ENCODE measurements around the gene MTX2. TPM values are rescaled to one million over a fixed set of nuclear protein-coding genes. Genes with fewer than 3 reads are reported as not detected.

The MTX2 gene
- total and polyA plus RNA-seq, 5 donors from 2014 or later = 7.1 to 23.2 (median 21.8) TPM

DNA sequence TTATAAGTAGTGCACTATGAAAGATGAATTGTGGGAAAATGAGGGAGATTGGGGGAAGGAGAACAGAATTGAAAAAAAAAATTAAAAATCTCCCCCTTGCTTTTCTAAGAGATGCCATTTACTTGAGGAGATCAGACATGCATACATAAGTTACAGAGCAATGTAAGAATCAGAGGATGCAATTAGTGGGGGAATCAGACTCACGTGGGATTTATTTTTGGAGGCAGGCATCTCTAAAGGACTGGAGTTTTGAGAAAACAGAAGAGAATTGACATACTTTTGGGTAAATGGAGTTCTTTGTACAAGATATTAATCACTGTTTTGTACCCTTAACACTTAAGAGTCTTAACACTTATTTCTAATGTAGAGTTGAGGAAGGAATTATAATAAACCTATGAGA is 52.7 kb downstream of the MTX2 start:
- DNase-seq (no peak), ATAC-seq (ENCODE audit: low read depth in 2 of 2) (no peak)
- Mint-ChIP-seq H3K9me3 (peaks cover 0 to 2% (median 0%) of the 10 kb centered on the region in 7 donors), H3K4me1 (peaks cover 4 to 23% (median 6%) of the 10 kb centered on the region in 4 donors), H3K4me3 (no peak overlapping the region), H3K27ac (no peak overlapping the region), H3K27me3 (no peaks in the 10 kb centered on the region), H3K36me3 (peaks cover 12% of the 10 kb centered on the region)
- Histone ChIP-seq H3K4me3 (ENCODE audit: low read depth, low read length) (no peak overlapping the region), H3K4me1 (ENCODE audit: control insufficient read depth, insufficient read depth, low read length, poor library complexity, severe bottlenecking) (no peaks in the 10 kb centered on the region), H3K9me3 (ENCODE audit: control insufficient read depth in 2 of 2, low read length in 2 of 2) (no peaks in the 10 kb centered on the region), H3K36me3 (ENCODE audit: control insufficient read depth, insufficient read depth, low read length) (no peaks in the 10 kb centered on the region), H3K27ac (ENCODE audit: insufficient read depth, low read length, poor library complexity, severe bottlenecking) (no peak overlapping the region), H3K27me3 (ENCODE audit: control insufficient read depth, insufficient read depth, low read length) (no peaks in the 10 kb centered on the region)

- H3K4me1 Mint-ChIP-seq = peaks cover 0 to 11% (median 4%) of the 10 kb centered on the region in 4 donors
- no peak for DNase-seq
- Histone ChIP-seq H3K4me1 (ENCODE audit: control insufficient read depth, insufficient read depth, low read length, poor library complexity, severe bottlenecking) (no peaks in the 10 kb centered on the region), H3K27me3 (ENCODE audit: control insufficient read depth, insufficient read depth, low read length) (no peaks in the 10 kb centered on the region), H3K27ac (ENCODE audit: insufficient read depth, low read length, poor library complexity, severe bottlenecking) (no peak overlapping the region), H3K4me3 (ENCODE audit: low read depth, low read length) (no peak overlapping the region), H3K9me3 (ENCODE audit: control insufficient read depth in 2 of 2, low read length in 2 of 2) (no peaks in the 10 kb centered on the region), H3K36me3 (ENCODE audit: control insufficient read depth, insufficient read depth, low read length) (peaks cover 10% of the 10 kb centered on the region)
- peaks cover 8% of the 10 kb centered on the region for H3K36me3 Mint-ChIP-seq
- H3K9me3 Mint-ChIP-seq = no peaks in the 10 kb centered on the region
- no peaks in the 10 kb centered on the region for H3K27me3 Mint-ChIP-seq
- ATAC-seq (ENCODE audit: low read depth in 2 of 2) = no peak
- no peak overlapping the region for H3K27ac Mint-ChIP-seq
- H3K4me3 Mint-ChIP-seq = no peak overlapping the region
Observed at GRCh38 chr2:176324862-176325261, 55.6 kb downstream of the MTX2 start.

GRCh38 chr2:176325732-176326131 is 56.5 kb downstream of the MTX2 start:
- H3K9me3 Mint-ChIP-seq = no peaks in the 10 kb centered on the region
- Histone ChIP-seq H3K4me1 (ENCODE audit: control insufficient read depth, insufficient read depth, low read length, poor library complexity, severe bottlenecking) (no peaks in the 10 kb centered on the region), H3K27me3 (ENCODE audit: control insufficient read depth, insufficient read depth, low read length) (no peaks in the 10 kb centered on the region), H3K9me3 (ENCODE audit: control insufficient read depth in 2 of 2, low read length in 2 of 2) (no peaks in the 10 kb centered on the region), H3K4me3 (ENCODE audit: low read depth, low read length) (no peak overlapping the region), H3K27ac (ENCODE audit: insufficient read depth, low read length, poor library complexity, severe bottlenecking) (no peak overlapping the region), H3K36me3 (ENCODE audit: control insufficient read depth, insufficient read depth, low read length) (peaks cover 10% of the 10 kb centered on the region)
- DNase-seq = no peak
- H3K4me1 Mint-ChIP-seq = peaks cover 0 to 11% (median 4%) of the 10 kb centered on the region in 4 donors
- H3K27ac Mint-ChIP-seq = no peak overlapping the region
- H3K4me3 Mint-ChIP-seq = no peak overlapping the region
- H3K36me3 Mint-ChIP-seq = peaks cover 7% of the 10 kb centered on the region
- H3K27me3 Mint-ChIP-seq = no peaks in the 10 kb centered on the region
- no peak for ATAC-seq (ENCODE audit: low read depth in 2 of 2)

- DNase-seq = no peak
- Mint-ChIP-seq H3K27me3 (no peaks in the 10 kb centered on the region), H3K9me3 (no peaks in the 10 kb centered on the region), H3K4me1 (peaks cover 0 to 21% (median 1%) of the 10 kb centered on the region in 4 donors), H3K36me3 (peaks cover 16% of the 10 kb centered on the region), H3K4me3 (no peak overlapping the region), H3K27ac (no peak overlapping the region)
- Histone ChIP-seq H3K4me3 (ENCODE audit: low read depth, low read length) (no peak overlapping the region), H3K27ac (ENCODE audit: insufficient read depth, low read length, poor library complexity, severe bottlenecking) (no peak overlapping the region), H3K4me1 (ENCODE audit: control insufficient read depth, insufficient read depth, low read length, poor library complexity, severe bottlenecking) (no peaks in the 10 kb centered on the region), H3K27me3 (ENCODE audit: control insufficient read depth, insufficient read depth, low read length) (no peaks in the 10 kb centered on the region), H3K36me3 (ENCODE audit: control insufficient read depth, insufficient read depth, low read length) (peaks cover 10% of the 10 kb centered on the region), H3K9me3 (ENCODE audit: control insufficient read depth in 2 of 2, low read length in 2 of 2) (no peaks in the 10 kb centered on the region)
- ATAC-seq (ENCODE audit: low read depth in 2 of 2) = no peak
Observed at GRCh38 chr2:176328149-176328548, 58.9 kb downstream of the MTX2 start.

DNA sequence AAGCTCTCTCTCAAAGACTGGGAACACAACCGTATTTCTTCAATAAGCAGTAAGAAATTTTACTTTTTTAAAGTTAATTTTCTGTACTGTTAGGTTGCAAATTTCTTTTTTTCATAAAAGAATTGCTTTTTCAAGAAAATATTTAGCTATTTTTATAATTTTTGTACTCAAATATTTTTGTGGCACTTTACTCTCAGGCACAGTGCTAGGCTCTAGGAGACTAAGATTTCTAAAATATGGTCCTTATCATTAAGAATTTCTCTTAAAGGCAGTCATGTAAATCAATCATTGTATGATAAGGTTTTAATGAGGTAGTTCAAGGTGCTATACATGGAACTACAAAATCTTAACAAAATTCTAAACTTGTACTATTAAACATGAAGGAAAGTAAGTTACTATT is 61.4 kb downstream of the MTX2 start:
- no peak for DNase-seq
- H3K4me1 Mint-ChIP-seq = peaks cover 0 to 12% (median 1%) of the 10 kb centered on the region in 4 donors
- H3K36me3 Mint-ChIP-seq = peaks cover 16% of the 10 kb centered on the region
- no peaks in the 10 kb centered on the region for H3K4me1 ChIP-seq (ENCODE audit: control insufficient read depth, insufficient read depth, low read length, poor library complexity, severe bottlenecking)
- no peak overlapping the region for H3K27ac ChIP-seq (ENCODE audit: insufficient read depth, low read length, poor library complexity, severe bottlenecking)
- no peak overlapping the region for H3K4me3 Mint-ChIP-seq
- H3K27me3 ChIP-seq (ENCODE audit: control insufficient read depth, insufficient read depth, low read length) = no peaks in the 10 kb centered on the region
- no peak overlapping the region for H3K4me3 ChIP-seq (ENCODE audit: low read depth, low read length)
- H3K9me3 Mint-ChIP-seq = no peaks in the 10 kb centered on the region
- H3K27me3 Mint-ChIP-seq = no peaks in the 10 kb centered on the region
- H3K9me3 ChIP-seq (ENCODE audit: control insufficient read depth in 2 of 2, low read length in 2 of 2) = no peaks in the 10 kb centered on the region
- ATAC-seq (ENCODE audit: low read depth in 2 of 2) = no peak
- no peak overlapping the region for H3K27ac Mint-ChIP-seq
- H3K36me3 ChIP-seq (ENCODE audit: control insufficient read depth, insufficient read depth, low read length) = peaks cover 10% of the 10 kb centered on the region

- ATAC-seq (ENCODE audit: low read depth in 2 of 2) (no peak), DNase-seq (no peak)
- Mint-ChIP-seq H3K4me3 (no peak overlapping the region), H3K9me3 (no peaks in the 10 kb centered on the region), H3K27ac (no peak overlapping the region), H3K36me3 (peaks cover 16% of the 10 kb centered on the region), H3K27me3 (no peaks in the 10 kb centered on the region), H3K4me1 (peaks cover 0 to 10% (median 0%) of the 10 kb centered on the region in 4 donors)
- Histone ChIP-seq H3K4me3 (ENCODE audit: low read depth, low read length) (no peak overlapping the region), H3K36me3 (ENCODE audit: control insufficient read depth, insufficient read depth, low read length) (peaks cover 10% of the 10 kb centered on the region), H3K27ac (ENCODE audit: insufficient read depth, low read length, poor library complexity, severe bottlenecking) (no peak overlapping the region), H3K9me3 (ENCODE audit: control insufficient read depth in 2 of 2, low read length in 2 of 2) (no peaks in the 10 kb centered on the region), H3K27me3 (ENCODE audit: control insufficient read depth, insufficient read depth, low read length) (no peaks in the 10 kb centered on the region), H3K4me1 (ENCODE audit: control insufficient read depth, insufficient read depth, low read length, poor library complexity, severe bottlenecking) (no peaks in the 10 kb centered on the region)
Observed at GRCh38 chr2:176331646-176332045, 62.4 kb downstream of the MTX2 start.

GRCh38 chr2:176334729-176335128 is 65.5 kb downstream of the MTX2 start:
- H3K27ac Mint-ChIP-seq = no peak overlapping the region
- peaks cover 30% of the 10 kb centered on the region for H3K36me3 Mint-ChIP-seq
- Histone ChIP-seq H3K9me3 (ENCODE audit: control insufficient read depth in 2 of 2, low read length in 2 of 2) (no peaks in the 10 kb centered on the region), H3K4me1 (ENCODE audit: control insufficient read depth, insufficient read depth, low read length, poor library complexity, severe bottlenecking) (no peaks in the 10 kb centered on the region), H3K36me3 (ENCODE audit: control insufficient read depth, insufficient read depth, low read length) (peaks cover 12% of the 10 kb centered on the region), H3K4me3 (ENCODE audit: low read depth, low read length) (no peak overlapping the region), H3K27ac (ENCODE audit: insufficient read depth, low read length, poor library complexity, severe bottlenecking) (no peak overlapping the region), H3K27me3 (ENCODE audit: control insufficient read depth, insufficient read depth, low read length) (no peaks in the 10 kb centered on the region)
- no peaks in the 10 kb centered on the region for H3K27me3 Mint-ChIP-seq
- no peak overlapping the region for H3K4me3 Mint-ChIP-seq
- DNase-seq (no peak), ATAC-seq (ENCODE audit: low read depth in 2 of 2) (no peak)
- H3K4me1 Mint-ChIP-seq = peaks cover 0 to 10% (median 0%) of the 10 kb centered on the region in 4 donors
- no peaks in the 10 kb centered on the region for H3K9me3 Mint-ChIP-seq

GRCh38 chr2:176338395-176338794 is 69.2 kb downstream of the MTX2 start:
- Histone ChIP-seq H3K9me3 (ENCODE audit: control insufficient read depth in 2 of 2, low read length in 2 of 2) (no peaks in the 10 kb centered on the region), H3K4me1 (ENCODE audit: control insufficient read depth, insufficient read depth, low read length, poor library complexity, severe bottlenecking) (no peaks in the 10 kb centered on the region), H3K4me3 (ENCODE audit: low read depth, low read length) (no peak overlapping the region), H3K27ac (ENCODE audit: insufficient read depth, low read length, poor library complexity, severe bottlenecking) (no peak overlapping the region), H3K27me3 (ENCODE audit: control insufficient read depth, insufficient read depth, low read length) (no peaks in the 10 kb centered on the region), H3K36me3 (ENCODE audit: control insufficient read depth, insufficient read depth, low read length) (peaks cover 11% of the 10 kb centered on the region)
- DNase-seq (no peak), ATAC-seq (ENCODE audit: low read depth in 2 of 2) (no peak)
- H3K36me3 Mint-ChIP-seq = peaks cover 16% of the 10 kb centered on the region
- H3K27me3 Mint-ChIP-seq = no peaks in the 10 kb centered on the region
- peaks cover 0 to 2% (median 0%) of the 10 kb centered on the region in 7 donors for H3K9me3 Mint-ChIP-seq
- no peak overlapping the region for H3K27ac Mint-ChIP-seq
- no peaks in the 10 kb centered on the region for H3K4me1 Mint-ChIP-seq
- no peak overlapping the region for H3K4me3 Mint-ChIP-seq

Measured in CD4-positive, CD25-positive, alpha-beta regulatory T cell (primary cell).